Vagina (tissue), 2 donors: ENCODE results near the gene BBS2. TPM values are rescaled to one million over a fixed set of nuclear protein-coding genes. Genes with fewer than 3 reads are reported as not detected.
A peak's percentile ranks its signal among the peaks of the same experiment; 100 is the strongest.

Experiments
- DNase-seq, 2 donors: peaks; one replicate each; pipeline ENCODE4 v3.0.0-alpha.2; 2017; ENCODE audit errors: extremely low spot score in 2 of 2
- H3K27ac ChIP-seq: fragments of 200-600 bp; sonication (generic); one replicate; pipeline ENCODE4 v1.5.1; 2019
- H3K27me3 ChIP-seq: fragments of 200-600 bp; sonication (generic); one replicate; pipeline ENCODE4 v1.5.1; 2019
- H3K36me3 ChIP-seq, 2 donors: fragments of 200-600 bp; sonication (generic); one replicate each; pipeline ENCODE4 v1.5.1; 2017 to 2019
- H3K4me1 ChIP-seq: fragments of 200-600 bp; sonication (generic); one replicate; pipeline ENCODE4 v1.5.1; 2019
- H3K4me3 ChIP-seq, 2 donors: fragments of 200-600 bp; sonication (generic); 1 replicate in 1 of 2; 2 replicates in 1 of 2; pipeline ENCODE4 v1.5.1; 2016 to 2019
- H3K9me3 ChIP-seq: fragments of 200-600 bp; sonication (generic); one replicate; pipeline ENCODE4 v1.5.1; 2019
- CTCF ChIP-seq, 3 experiments: fragments of 450-650 bp in 2 of 3; fragments of 200-600 bp in 1 of 3; sonication (generic) in 1 of 3; IDR thresholded peaks; one replicate each; pipeline ENCODE4 v1.5.1; 2017 to 2019; ENCODE audit warnings: antibody characterized with exemption in 3 of 3, mild to moderate bottlenecking in 2 of 3, moderate library complexity in 2 of 3
- POLR2A ChIP-seq, 2 donors: fragments of 450-650 bp; IDR thresholded peaks; one replicate each; pipeline ENCODE4 v1.6.1; 2017; ENCODE audit warnings: antibody characterized with exemption in 2 of 2, mild to moderate bottlenecking in 2 of 2, moderate library complexity in 2 of 2
- POLR2AphosphoS5 ChIP-seq, 2 donors: sonication (generic); formaldehyde crosslinking; IDR thresholded peaks; one replicate each; pipeline ENCODE4 v1.9.0; 2017; ENCODE audit warnings: antibody characterized with exemption in 2 of 2, mild to moderate bottlenecking in 2 of 2, low read depth in 1 of 2; ENCODE audit not compliant: insufficient read depth in 1 of 2
- intact Hi-C: fragments of 100-400 bp; cut with DNase I; formaldehyde crosslinking; loops from one replicate; pipeline ENCODE4 v1.15.1; 2023
- total RNA-seq: library from RNA; depleted of rRNA; stranded (reverse); fragments of >200 nt; gene quantifications from one replicate; pipeline ENCODE4 v1.2.3, GENCODE V29; 2016

Gene BBS2
- total RNA-seq, 1 donor from 2014 or later: 89.9 TPM

GRCh38 chr16:56547949-56548567 is 28.2 kb upstream of the BBS2 start:
- DNase-seq: no peak
- Histone ChIP-seq H3K36me3 (no peaks in the 10 kb centered on the region), H3K27ac (peak overlapping the region; percentile 73), H3K4me3 (no peak overlapping the region), H3K27me3 (no peaks in the 10 kb centered on the region), H3K9me3 (no peaks in the 10 kb centered on the region), H3K4me1 (peaks cover 64% of the 10 kb centered on the region)
- intact Hi-C loops: no loop called here
- TF ChIP-seq POLR2AphosphoS5 (IDR thresholded peaks at IDR 0.05; ENCODE audit: insufficient read depth in 1 of 2, low read depth in 1 of 2) (no peak), CTCF (IDR thresholded peaks at IDR 0.05) (no peak), POLR2A (IDR thresholded peaks at IDR 0.05) (no peak)

GRCh38 chr16:56547120-56547948 is 27.5 kb upstream of the BBS2 start:
- H3K4me1 ChIP-seq: peaks cover 57% of the 10 kb centered on the region
- H3K27ac ChIP-seq: peak overlapping the region; percentile 73
- H3K4me3 ChIP-seq: no peak overlapping the region
- intact Hi-C loops: no loop called here
- peak in 1 of 2 donors; percentile 91 for DNase-seq
- TF ChIP-seq POLR2AphosphoS5 (IDR thresholded peaks at IDR 0.05; ENCODE audit: insufficient read depth in 1 of 2, low read depth in 1 of 2) (peak in 1 of 2 donors; percentile 38), POLR2A (IDR thresholded peaks at IDR 0.05) (no peak)
- H3K9me3 ChIP-seq: no peaks in the 10 kb centered on the region
- H3K36me3 ChIP-seq: no peaks in the 10 kb centered on the region
- no peaks in the 10 kb centered on the region for H3K27me3 ChIP-seq

- peak overlapping the region; percentile 83 for H3K27ac ChIP-seq
- TF ChIP-seq POLR2AphosphoS5 (IDR thresholded peaks at IDR 0.05; ENCODE audit: insufficient read depth in 1 of 2, low read depth in 1 of 2): no peak
- TF ChIP-seq POLR2A (IDR thresholded peaks at IDR 0.05): no peak
- no peak for TF ChIP-seq CTCF (IDR thresholded peaks at IDR 0.05)
- no peaks in the 10 kb centered on the region for H3K27me3 ChIP-seq
- DNase-seq: no peak
- no peaks in the 10 kb centered on the region for H3K9me3 ChIP-seq
- peaks cover 4% of the 10 kb centered on the region for H3K4me1 ChIP-seq
- H3K36me3 ChIP-seq: no peaks in the 10 kb centered on the region
- intact Hi-C loops: no loop called here
- H3K4me3 ChIP-seq: no peak overlapping the region
Observed at GRCh38 chr16:56542039-56542438, 22.2 kb upstream of the BBS2 start.

- no peaks in the 10 kb centered on the region for H3K4me1 ChIP-seq
- H3K36me3 ChIP-seq: no peaks in the 10 kb centered on the region
- H3K27me3 ChIP-seq: no peaks in the 10 kb centered on the region
- peak overlapping the region; percentile 83 for H3K27ac ChIP-seq
- no peaks in the 10 kb centered on the region for H3K9me3 ChIP-seq
- DNase-seq: no peak
- TF ChIP-seq POLR2A (IDR thresholded peaks at IDR 0.05) (no peak), POLR2AphosphoS5 (IDR thresholded peaks at IDR 0.05; ENCODE audit: insufficient read depth in 1 of 2, low read depth in 1 of 2) (no peak), CTCF (IDR thresholded peaks at IDR 0.05) (no peak)
- intact Hi-C loops: no loop called here
- no peak overlapping the region for H3K4me3 ChIP-seq
Observed at GRCh38 chr16:56539656-56540055, 19.8 kb upstream of the BBS2 start.

- intact Hi-C loops: no loop called here
- H3K27me3 ChIP-seq: no peaks in the 10 kb centered on the region
- no peaks in the 10 kb centered on the region for H3K4me1 ChIP-seq
- TF ChIP-seq CTCF (IDR thresholded peaks at IDR 0.05): no peak
- no peak for DNase-seq
- H3K27ac ChIP-seq: no peak overlapping the region
- no peaks in the 10 kb centered on the region for H3K9me3 ChIP-seq
- no peaks in the 10 kb centered on the region for H3K36me3 ChIP-seq
- H3K4me3 ChIP-seq: no peak overlapping the region
Observed at GRCh38 chr16:56538331-56538730, 18.5 kb upstream of the BBS2 start.
